ENCODE data around the gene ARL15.

DNA sequence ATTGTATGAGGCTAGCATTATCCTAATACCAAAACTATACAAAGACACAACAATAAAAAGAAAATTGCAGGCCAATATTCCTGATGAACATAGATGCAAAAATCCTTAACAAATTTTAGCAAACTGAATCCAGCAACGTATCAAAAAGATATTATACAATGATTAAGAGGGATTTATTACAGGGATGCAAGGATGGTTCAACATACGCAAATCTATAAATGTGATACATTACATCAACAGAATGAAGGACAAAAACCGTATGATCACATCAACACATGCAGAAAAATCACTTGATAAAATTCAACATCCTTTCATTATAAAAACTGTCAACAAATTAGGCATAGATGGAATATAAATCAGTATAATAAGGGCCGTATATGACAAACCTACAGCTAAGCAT lies 27.1 kb upstream of the ARL15 start:
- TF ChIP-seq, protein P1, sequence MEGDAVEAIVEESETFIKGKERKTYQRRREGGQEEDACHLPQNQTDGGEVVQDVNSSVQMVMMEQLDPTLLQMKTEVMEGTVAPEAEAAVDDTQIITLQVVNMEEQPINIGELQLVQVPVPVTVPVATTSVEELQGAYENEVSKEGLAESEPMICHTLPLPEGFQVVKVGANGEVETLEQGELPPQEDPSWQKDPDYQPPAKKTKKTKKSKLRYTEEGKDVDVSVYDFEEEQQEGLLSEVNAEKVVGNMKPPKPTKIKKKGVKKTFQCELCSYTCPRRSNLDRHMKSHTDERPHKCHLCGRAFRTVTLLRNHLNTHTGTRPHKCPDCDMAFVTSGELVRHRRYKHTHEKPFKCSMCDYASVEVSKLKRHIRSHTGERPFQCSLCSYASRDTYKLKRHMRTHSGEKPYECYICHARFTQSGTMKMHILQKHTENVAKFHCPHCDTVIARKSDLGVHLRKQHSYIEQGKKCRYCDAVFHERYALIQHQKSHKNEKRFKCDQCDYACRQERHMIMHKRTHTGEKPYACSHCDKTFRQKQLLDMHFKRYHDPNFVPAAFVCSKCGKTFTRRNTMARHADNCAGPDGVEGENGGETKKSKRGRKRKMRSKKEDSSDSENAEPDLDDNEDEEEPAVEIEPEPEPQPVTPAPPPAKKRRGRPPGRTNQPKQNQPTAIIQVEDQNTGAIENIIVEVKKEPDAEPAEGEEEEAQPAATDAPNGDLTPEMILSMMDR (conservative IDR thresholded peaks at IDR 0.05; ENCODE audit: low read depth, low read length): no peak
- no peak for TF ChIP-seq EZH2 (IDR thresholded peaks at IDR 0.05; ENCODE audit: borderline replicate concordance, low read depth, low read length, poor library complexity, severe bottlenecking)
